HG02642 (cell line): ENCODE results near the gene TMEM256.
"Not testable (repeated sequence)": the region's sequence is repeated elsewhere in the genome, so short reads cannot be mapped to it uniquely, and the experiment has no call there.

ENCODE experiments used
- ATAC-seq: cut with Tn5 transposase; IDR thresholded peaks from one replicate; pipeline ENCODE4 v1.9.1; 2021; ENCODE audit warnings: mild to moderate bottlenecking; ENCODE audit not compliant: unreplicated experiment, poor library complexity

The TMEM256 gene

DNA sequence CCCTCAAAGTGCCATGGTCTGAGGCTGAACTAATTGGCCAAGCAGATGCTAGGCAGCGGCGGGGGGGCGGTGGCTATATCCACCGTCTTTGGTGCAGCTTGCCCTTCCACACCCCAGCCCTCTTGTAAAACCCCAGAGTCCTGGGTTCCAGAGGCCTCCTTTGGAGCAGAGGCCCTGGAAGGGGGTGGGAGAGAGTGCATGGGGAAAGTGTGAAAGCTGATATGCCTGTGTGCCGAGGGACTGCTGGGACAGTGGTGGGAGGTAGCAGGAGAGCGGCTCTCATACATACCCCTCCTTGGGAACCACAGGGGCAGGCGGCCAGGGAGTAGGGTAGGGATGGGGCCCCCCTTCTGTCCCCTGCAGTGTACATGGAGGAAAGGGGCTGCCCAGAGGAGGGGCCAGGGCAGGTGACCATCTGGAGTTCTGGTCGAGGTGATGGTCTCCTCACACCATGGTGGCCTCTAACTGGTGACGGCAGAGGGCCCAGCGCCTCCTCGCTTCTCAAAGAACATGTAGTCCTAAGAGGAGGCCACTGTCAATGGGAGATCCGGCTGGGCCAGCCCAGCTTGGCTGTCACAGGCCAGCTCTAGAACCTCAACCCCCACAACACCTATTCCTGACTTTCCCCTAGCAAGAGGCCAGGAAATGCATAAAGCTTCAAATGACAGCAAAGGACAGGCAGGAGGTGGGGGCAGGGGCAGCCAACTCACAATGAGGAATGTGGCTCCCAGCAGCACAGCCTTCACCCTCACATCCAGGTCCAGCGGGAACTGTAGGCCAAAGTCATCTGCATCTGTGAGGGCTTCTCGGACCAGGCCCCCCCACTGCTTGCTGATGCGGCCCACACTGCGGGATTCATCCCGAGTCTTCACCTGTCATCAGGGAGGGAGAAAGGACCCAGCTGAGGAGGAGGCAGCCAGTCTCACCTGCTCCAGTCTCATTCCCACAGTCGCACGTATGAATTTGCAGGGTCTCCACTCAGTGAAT is 13.7 kb downstream of the TMEM256 start:
- no peak for ATAC-seq

DNA sequence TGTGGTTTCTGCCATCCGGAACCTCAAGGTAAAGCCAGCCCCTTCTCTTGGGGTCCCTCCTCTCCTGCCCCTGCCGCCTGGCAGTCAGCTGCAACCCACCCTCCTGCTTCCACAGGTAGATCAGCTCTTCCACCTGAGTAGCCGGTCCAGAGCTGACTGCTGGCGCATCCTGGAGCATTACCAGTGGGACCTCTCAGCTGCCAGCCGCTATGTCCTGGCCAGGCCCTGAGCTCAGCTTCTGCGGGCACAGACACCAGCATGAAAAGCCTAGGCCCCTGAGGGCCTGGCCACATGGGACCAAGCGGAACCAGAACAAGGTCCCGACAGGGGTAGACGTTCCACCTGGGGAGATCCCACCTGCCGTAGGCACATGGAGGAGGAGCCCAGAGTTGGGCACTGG is 15.0 kb downstream of the TMEM256 start:
- no peak for ATAC-seq

DNA sequence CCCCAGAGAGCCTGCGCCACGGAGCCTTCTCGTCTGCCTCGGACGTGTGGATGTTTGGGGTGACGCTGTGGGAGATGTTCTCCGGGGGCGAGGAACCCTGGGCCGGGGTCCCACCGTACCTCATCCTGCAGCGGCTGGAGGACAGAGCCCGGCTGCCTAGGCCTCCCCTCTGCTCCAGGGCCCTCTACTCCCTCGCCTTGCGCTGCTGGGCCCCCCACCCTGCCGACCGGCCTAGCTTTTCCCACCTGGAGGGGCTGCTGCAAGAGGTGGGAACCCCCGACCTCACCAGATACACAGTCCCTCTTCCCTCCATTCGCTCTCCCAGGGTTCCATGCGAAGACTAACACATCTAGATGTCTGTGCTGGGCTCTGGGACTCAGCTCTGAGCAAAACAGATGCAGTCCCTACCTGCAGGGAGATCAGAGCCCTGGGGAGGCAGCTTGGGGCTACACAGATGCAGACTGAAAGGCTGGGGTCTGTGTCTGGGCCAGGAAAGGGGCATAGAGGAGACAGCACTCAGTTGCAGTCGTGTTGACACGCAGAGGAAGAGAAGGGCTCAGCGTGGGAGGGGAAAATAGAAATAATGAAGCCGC is 19.3 kb downstream of the TMEM256 start:
- ATAC-seq, result no peak

DNA sequence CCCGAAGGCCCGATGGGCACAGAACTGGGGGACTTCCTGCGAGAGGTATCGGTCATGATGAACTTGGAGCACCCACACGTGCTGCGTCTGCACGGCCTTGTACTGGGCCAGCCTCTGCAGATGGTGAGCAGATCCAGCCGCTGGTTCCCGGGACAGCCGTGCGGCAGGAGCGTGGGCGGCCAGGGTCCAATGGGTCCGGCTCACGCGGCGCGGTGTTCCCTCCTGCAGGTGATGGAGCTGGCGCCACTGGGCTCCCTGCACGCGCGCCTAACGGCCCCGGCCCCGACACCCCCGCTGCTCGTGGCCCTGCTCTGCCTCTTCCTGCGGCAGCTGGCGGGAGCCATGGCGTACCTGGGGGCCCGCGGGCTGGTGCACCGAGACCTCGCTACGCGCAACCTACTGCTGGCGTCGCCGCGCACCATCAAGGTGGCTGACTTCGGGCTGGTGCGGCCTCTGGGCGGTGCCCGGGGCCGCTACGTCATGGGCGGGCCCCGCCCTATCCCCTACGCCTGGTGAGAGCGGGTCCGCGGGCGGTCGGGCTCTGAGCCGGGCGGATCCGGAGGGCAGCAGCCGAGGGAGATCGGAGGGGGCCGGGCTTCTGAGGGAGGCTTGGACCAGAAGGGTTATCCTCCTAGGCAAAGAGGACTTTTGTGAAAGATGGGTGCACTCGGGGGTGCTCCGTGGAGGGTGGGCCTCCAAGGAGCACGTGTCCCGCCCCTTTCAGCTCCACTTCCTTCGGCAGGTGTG is 20.0 kb downstream of the TMEM256 start:
- ATAC-seq, result peak; percentile 67

DNA sequence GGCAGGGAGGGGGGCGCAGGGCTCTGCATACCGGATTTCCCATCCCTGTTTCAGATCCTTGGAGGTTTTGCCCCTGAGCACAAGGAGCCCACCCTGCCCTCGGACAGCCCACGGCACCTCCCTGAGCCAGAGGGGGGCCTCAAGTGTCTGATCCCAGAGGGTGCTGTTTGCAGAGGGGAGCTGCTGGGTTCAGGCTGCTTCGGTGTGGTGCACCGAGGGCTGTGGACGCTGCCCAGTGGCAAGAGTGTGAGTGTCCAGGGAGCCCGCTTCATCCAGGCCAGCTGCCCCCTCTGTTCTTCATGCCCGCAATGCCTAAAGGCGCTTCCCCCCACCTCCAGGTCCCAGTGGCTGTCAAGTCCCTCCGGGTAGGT is 20.5 kb downstream of the TMEM256 start:
- ATAC-seq, result no peak

DNA sequence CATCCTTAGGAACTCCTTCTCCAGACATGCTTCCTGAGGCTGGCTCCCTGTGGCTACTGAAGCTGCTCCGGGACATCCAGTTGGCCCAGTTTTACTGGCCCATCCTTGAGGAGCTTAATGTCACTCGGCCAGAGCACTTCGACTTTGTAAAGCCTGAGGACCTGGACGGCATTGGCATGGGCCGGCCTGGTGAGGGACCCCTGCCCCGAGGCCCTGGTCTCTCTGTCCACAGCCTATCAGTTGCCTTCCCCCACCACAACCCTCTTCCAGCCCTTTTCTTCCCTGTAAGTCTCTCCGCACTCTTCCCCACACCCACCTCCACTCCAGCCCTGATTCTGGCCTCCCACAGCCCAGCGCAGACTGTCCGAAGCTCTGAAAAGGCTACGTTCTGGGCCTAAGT is 21.0 kb downstream of the TMEM256 start:
- no peak for ATAC-seq

DNA sequence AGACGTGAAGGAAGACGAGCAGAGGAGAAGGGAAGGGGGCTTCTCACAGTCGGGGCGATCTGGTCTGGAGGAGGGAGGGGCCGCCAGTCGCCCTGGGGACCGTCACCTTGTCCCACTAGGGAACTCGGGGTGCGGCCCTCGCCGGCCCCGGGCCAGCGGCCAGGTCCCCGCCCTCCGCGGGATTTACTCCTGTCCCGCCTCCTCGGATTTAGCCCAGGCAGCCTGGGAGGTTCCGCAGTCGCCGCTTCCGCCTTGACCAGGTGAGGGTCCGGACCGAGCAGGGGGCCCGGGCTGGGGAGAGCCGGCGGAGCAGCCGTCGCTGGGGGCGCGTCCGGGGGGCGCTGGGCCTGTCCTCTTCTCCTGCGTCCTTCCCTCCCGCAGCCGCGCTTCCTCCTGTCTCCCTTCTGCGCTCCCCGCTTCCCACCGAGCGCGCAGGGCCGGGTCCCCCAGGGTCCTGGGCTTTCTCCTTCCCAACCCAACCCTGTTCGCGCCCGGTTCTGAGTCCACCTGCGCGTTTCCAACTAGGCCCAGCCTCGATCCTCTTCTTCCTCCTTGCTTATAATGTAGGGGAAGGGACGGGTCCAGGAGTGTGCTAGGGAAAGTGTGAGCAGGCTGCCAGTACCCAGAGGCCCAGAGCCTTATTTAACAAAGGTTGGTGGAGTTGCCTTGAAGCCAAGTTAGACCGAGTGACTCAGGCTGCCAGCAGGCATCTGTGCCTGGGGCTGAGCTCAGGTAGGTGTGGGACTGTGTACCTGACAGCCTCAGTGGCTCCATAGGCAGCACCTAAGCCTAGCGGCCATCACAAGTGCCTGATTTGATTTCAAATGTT is 22.8 kb downstream of the TMEM256 start, which contains the start of gene TNK1:
Gene TNK1, plus strand, starts transcription at position 235 of the 829 bp plus-strand sequence. CDS start 1,838 bp downstream, outside the sequence.
- no peak for ATAC-seq

DNA sequence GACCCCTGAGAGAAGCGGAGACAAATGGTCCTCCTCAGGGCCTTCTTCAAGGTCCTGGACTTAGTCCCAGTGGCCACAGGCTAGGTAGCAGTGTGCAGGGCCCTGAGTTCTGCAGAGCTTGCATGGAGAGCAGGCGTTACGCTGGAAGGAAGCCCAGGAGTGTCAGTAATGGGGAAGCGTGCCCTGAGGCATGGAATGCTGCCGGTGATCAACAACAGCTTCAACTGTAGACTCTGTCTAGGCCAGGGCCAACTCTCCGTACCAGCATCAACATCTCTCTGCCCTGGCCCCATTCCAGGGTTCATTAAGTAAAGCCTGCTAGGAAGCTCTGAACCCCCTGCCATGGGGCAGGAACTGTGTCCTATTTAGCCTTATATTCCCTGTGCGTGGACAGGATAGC is 23.6 kb downstream of the TMEM256 start:
- no peak for ATAC-seq

DNA sequence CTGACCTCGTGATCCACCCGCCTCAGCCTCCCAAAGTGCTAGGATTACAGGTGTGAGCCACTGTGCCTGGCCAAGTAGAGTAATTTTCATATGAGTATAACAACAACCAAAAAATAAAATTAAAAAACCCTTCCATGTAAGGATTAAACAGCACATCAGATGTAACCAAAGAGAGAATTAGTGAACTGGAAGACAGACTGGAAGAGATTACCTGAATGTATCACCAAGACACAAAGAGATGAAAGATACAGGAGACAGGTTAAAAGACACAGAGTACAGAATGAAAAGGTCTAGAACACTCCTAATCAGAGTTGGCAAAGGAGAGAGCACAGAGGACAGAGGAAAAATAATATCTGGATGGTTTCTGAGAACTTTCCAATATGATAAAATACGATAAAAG is 24.8 kb downstream of the TMEM256 start:
- ATAC-seq, result no peak

DNA sequence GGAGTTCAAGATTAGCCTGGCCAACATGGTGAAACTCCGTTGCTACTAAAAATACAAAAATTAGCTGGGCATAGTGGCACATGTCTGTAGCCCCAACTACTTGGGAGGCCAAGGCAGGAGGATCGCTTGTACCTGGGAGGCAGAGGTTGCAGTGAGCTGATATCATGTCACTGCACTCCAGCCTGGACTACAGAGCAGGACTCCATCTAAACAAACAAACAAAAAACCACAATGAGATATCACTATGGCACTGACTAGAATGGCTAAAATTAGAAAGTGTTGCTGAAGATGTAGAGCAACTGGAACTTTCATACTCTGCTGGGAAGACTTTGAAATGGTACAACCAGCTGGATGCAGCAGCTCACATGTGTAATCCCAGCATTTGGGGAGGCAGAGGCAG is 29.5 kb downstream of the TMEM256 start:
- ATAC-seq, result no peak

DNA sequence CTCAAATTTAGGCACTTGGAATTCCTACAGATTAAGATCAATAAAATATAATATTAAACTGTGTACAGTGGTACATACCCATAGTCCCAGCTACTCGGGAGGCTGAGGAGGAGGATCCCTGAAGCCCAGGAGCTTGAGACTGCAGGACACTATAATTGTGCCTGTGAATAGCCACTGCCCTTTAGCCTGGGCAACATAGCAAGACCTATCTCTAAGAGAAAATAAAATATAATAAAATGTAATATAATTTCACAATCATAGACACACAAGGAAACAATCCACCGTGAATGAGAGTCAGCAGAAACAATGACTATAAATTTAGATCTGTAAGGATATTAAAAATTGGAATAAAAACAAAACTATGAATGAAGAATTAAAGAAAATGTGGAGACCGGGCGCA is 33.0 kb downstream of the TMEM256 start:
- no peak for ATAC-seq

DNA sequence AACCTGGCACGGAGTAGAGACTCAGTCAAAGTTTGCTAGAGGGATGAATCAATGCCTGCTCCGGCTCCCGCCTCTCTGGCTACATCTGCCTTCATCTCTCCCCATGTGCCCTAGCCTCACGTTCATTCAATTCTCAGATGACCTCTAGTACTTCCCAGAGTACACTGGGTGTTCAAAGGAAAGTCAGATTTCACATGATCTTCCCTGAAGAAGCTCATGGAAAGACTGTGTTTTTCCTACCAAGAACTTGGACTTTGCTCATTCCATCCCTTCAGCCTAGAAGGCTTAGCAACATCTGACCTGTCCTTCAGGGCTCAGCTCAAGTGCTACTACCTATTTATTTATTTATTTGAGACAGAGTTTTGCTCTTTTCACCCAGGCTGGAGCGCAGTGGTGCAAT is 34.1 kb downstream of the TMEM256 start:
- ATAC-seq, result no peak

DNA sequence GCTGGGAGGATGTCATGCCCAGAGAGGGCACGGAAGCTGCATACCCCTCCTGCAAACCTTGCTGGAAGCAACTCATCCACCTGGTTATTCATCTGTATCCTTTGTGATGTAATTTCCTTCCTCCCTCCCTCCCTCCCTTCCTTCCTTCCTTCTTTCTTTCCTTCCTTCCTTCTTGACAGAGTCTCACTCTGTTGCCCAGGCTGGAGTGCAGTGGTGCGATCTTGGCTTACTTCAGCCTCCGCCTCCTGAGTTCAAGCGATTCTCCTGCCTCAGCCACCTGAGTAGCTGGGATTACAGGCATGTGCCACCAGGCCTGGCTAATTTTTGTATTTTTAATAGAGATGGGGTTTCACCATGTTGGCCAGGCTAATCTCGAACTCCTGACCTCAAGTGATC is 35.3 kb downstream of the TMEM256 start:
- ATAC-seq, result not testable (repeated sequence)

DNA sequence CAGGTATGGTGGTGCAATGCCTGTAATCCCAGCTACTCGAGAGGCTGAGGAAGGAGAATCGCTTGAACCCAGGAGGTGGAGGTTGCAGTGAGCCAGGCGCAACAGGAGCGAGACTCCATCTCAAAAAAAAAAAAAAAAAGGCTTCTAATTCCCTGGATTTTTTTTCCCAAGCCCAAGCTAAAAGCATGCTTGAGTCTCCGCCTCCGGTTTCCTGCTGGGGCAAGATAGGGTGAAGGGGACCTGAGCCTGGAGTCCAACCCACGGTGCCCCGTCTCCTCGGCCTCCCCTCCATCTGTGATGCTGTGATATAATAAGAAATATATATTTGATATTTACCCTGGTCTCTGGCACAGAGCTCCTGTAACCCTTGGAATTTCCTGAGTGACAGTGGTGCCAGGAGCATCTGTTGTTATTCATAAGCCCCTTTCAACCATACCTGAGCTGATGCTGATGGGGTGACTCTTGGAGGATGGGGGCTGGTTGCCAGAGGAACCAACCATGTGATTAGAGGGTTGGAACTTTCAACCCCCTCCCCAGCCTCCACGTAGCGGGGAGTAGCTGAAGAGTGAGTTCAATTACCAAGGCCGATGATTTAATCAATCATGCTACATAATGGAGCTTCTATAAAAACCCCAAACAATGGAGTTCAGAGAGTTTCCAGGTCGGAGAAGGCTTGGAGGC is 35.8 kb downstream of the TMEM256 start:
- no peak for ATAC-seq

DNA sequence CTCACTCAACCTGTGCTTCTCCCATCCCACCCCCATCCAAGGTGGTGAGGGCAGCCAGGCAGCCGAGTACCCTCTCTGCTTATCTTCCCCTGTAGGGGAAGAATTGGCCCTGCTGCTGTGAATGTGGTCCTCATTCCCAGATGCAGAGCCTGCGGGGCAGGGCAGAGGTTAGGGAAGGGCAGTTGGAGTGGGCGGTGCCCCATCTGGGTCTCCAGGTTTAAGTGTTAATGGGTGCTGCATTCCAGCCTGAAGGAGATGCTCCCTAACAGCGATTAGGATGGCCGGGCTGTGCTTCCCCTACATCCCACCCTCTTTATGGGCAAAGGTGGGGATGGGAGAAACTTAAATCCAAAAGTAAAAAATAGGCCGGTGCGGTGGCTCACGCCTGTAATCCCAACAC is 36.8 kb downstream of the TMEM256 start:
- no peak for ATAC-seq

DNA sequence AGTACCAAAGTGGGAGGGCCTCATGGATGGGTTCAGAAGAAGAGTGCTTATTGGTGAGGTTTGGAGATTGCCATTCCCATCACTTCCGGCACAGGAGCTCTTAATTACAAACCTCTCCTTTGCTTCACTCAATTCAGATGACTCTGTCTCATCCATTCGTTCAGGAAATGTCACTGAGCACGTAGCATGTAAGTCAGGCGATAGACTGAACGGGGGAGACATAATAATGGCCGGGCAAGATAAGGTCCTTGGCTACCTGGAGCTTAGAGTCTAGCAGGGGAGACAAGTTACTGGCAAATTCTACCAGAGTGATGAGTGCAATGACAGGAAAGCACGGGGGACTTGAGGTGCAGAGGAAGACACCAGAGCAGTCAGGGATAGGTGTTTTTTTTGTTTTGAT is 37.9 kb downstream of the TMEM256 start:
- not testable (repeated sequence) for ATAC-seq

DNA sequence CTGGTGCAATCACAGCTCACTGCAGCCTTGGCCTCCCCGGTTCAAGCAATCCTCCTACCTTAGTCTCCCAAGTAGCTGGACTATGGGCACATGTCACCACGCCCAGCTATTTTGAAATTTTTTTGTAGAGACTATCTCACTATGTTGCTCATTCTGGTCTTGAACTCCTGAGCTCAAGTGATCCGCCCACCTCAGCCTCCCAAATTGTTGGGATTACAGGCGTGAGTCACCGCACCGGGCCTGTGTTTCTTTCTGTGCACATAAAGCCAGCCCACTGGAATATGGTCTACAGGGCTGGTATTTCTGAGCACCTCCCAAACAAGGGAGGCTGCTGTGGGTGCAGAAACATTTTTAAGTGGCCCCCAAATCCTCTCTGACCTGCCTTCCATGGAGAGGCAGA is 40.6 kb downstream of the TMEM256 start:
- no peak for ATAC-seq

DNA sequence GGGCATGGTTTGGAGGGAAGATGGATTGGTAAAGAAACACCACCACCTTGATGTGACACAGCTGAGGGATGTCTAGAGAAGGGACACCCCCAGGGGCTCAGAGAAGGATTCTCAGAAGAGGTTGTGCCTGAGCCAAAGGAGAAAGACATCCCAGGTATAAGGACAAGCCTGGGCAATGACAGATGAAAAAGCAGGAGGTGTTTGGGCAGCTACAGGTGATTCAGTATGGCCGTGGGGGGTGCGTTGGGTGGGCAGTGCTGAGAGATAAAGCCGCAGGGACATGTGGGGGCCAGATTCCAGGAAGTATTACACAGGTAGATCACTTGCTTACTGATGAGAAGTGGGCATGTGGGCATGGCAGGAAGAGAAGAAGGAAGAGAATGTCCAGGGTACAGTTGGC is 42.0 kb downstream of the TMEM256 start:
- ATAC-seq, result no peak

DNA sequence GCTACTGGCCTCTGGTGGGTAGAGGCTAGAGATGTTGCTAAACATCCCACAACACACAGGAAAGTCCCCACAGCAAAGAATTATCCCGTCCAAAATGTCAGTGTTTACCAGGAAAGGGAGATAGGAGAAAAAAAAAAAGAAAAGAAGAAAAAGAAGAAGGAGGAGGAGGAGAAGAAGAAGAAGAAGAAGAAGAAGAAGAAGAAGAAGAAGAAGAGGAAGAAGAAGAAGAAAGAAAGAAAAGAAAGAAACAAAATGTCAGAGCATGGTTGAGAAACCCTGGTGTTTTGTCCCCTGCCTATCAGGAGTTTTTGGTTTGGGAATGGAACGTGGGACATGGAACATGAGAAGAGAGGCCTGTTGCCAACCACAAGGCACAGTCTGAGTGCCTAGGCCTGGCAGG is 46.5 kb downstream of the TMEM256 start:
- no peak for ATAC-seq

DNA sequence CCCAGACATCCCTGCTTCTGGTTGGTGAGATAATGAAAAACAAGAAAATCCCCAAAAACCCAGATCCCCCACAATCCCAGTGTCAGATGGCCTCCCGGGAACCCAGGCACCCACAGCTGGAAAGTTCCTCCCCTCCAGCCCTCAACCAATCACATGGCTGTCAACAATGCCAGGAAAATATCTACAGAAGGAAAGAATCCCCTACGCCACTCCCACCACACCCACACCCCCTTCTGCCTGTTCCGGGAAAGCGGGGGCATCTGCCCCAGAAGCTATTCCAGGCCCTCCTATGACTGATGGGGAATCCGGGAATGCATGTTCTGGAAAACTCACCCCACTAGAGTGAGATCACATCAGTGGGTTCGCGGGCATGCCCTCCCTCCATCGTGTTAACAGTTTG is 47.1 kb downstream of the TMEM256 start:
- ATAC-seq, result no peak
